ENCODE results near the gene ERC1.

- TF ChIP-seq CTCF (IDR thresholded peaks at IDR 0.05; ENCODE audit: low read depth, low read length) (no peak), POLR2A (IDR thresholded peaks at IDR 0.05; ENCODE audit: extremely low read depth, insufficient read length) (no peak), MAX (IDR thresholded peaks at IDR 0.05; ENCODE audit: low read depth, low read length) (no peak), MYC (IDR thresholded peaks at IDR 0.05; ENCODE audit: low read depth, low read length) (no peak)
Measured at GRCh38 chr12:1360441-1361210, 369.6 kb downstream of the ERC1 start.

Measured in NB4 (cell line).